Measurements from ENCODE around the gene EBF3. TPM values are rescaled to one million over a fixed set of nuclear protein-coding genes. Genes with fewer than 3 reads are reported as not detected.
A peak's percentile ranks its signal among the peaks of the same experiment; 100 is the strongest.

The EBF3 gene
- total and polyA plus RNA-seq, 2 experiments from 2014 or later: 0.27 to 0.49 TPM

GRCh38 chr10:129966889-129967578 lies 3.0 kb upstream of the EBF3 start:
- peak overlapping the region; percentile 60 for H3K4me3 ChIP-seq
- no peak overlapping the region for H3K27ac ChIP-seq (ENCODE audit: low read depth)
- no peaks in the 10 kb centered on the region for H3K36me3 ChIP-seq (ENCODE audit: insufficient read depth)
- H2AFZ ChIP-seq: no peak overlapping the region
- Mint-ChIP-seq H3K4me3 (peak overlapping the region; percentile 43; the same call in 1 of the 3 replicates), H3K9me3 (no peaks in the 10 kb centered on the region; the same call in 2 of the 3 replicates), H3K27ac (no peak overlapping the region), H3K27me3 (ENCODE audit: insufficient read depth, low read depth, poor library complexity) (peaks cover 83% of the 10 kb centered on the region), H3K36me3 (ENCODE audit: low read depth) (no peaks in the 10 kb centered on the region), H3K4me1 (peaks cover 32% of the 10 kb centered on the region)
- H3K9me2 ChIP-seq (ENCODE audit: insufficient read depth): no peaks in the 10 kb centered on the region
- no peaks in the 10 kb centered on the region for H3K79me2 ChIP-seq (replicated peaks; ENCODE audit: insufficient read depth)
- ATAC-seq (peak; percentile 1), DNase-seq (ENCODE audit: low spot score) (peak; percentile 76)
- H4K20me1 ChIP-seq (replicated peaks; ENCODE audit: insufficient read depth): peaks cover 28% of the 10 kb centered on the region
- peaks cover 54% of the 10 kb centered on the region for H3K4me1 ChIP-seq (ENCODE audit: insufficient read depth)
- H3F3A ChIP-seq (replicated peaks; ENCODE audit: low read depth): peaks cover 32% of the 10 kb centered on the region
- TF ChIP-seq CREB1 (CRISPR knock-in tag; IDR thresholded peaks at IDR 0.05; ENCODE audit: low read depth) (no peak), ZNF114 (CRISPR knock-in tag; IDR thresholded peaks at IDR 0.05) (no peak), ZNF331 (CRISPR knock-in tag; IDR thresholded peaks at IDR 0.05; ENCODE audit: low read depth) (no peak), NANOG (IDR thresholded peaks at IDR 0.05; ENCODE audit: borderline replicate concordance) (no peak), JUNB (IDR thresholded peaks at IDR 0.05; ENCODE audit: unreplicated experiment) (no peak), EZH2phosphoT487 (IDR thresholded peaks at IDR 0.05; ENCODE audit: unreplicated experiment) (no peak), EZH2 (IDR thresholded peaks at IDR 0.05; ENCODE audit: low read depth, unreplicated experiment) (no peak), STAT1 (IDR thresholded peaks at IDR 0.05; ENCODE audit: unreplicated experiment) (no peak), POLR2AphosphoS5 (IDR thresholded peaks at IDR 0.05; ENCODE audit: low read depth) (no peak), ZNF462 (CRISPR knock-in tag; IDR thresholded peaks at IDR 0.05) (no peak), CTCF (conservative IDR thresholded peaks at IDR 0.05; ENCODE audit: low read depth in 2 of 2) (no peak)
- TF ChIP-seq, protein P1, sequence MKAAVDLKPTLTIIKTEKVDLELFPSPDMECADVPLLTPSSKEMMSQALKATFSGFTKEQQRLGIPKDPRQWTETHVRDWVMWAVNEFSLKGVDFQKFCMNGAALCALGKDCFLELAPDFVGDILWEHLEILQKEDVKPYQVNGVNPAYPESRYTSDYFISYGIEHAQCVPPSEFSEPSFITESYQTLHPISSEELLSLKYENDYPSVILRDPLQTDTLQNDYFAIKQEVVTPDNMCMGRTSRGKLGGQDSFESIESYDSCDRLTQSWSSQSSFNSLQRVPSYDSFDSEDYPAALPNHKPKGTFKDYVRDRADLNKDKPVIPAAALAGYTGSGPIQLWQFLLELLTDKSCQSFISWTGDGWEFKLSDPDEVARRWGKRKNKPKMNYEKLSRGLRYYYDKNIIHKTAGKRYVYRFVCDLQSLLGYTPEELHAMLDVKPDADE (IDR thresholded peaks at IDR 0.05): no peak
- H3K4me2 ChIP-seq: peak overlapping the region; percentile 86
- peaks cover 98% of the 10 kb centered on the region for H3K27me3 ChIP-seq (ENCODE audit: insufficient read depth)
